ENCODE data around the gene C19orf47. TPM values are rescaled to one million over a fixed set of nuclear protein-coding genes. Genes with fewer than 3 reads are reported as not detected.

C19orf47 gene, protein sequence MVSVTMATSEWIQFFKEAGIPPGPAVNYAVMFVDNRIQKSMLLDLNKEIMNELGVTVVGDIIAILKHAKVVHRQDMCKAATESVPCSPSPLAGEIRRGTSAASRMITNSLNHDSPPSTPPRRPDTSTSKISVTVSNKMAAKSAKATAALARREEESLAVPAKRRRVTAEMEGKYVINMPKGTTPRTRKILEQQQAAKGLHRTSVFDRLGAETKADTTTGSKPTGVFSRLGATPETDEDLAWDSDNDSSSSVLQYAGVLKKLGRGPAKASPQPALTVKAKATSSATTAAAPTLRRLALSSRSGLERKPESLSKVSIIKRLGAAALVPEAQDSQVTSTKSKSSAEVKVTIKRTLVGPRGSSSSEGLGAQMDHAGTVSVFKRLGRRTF
- total RNA-seq, result 10 to 100 TPM; 20.2 to 34.2 TPM

DNA sequence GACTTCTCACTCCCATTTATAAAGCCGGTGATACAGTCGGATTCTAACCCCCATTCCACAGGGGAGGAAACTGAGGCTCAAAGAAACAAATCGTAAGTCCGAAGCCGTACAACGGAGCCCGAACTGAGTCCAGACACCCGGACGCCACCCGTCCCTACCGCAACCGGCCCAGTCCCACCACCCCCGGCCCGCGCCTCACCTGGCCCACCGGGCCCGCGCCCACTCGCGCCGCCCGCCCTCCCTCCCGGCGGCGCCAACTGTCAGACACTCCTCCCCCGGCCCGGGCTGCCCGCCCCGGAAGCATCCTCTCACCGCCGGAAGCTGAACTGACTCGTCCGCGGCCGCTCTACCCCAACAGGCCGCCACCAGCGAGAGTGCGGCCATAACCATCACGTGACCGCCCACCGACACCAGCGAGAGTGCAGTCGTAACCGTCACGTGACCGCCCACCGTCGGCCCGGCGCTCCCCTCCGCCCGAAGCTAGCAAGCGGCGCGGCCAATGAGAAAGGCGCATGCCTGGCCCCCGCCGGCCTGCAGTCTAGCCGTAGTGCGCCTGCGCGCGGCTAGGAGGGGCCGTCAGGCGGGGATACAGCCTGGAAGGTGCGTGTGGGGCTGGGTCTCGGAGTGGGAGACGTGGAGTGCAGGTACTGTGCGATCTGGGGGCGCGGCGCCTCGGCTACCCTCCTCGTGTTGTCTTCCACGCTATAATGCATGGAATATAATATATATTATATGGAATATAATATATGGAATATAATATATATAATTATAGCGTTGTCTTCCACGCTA, at the start of gene C19orf47, which contains the start of gene PLD3:
TSS of gene C19orf47 (minus strand) at position 273 of the 789 bp plus-strand sequence. CDS start 6,540 bp downstream, outside the sequence.
TSS of gene PLD3 (plus strand) at position 571 of the 789 bp plus-strand sequence. CDS start 17,789 bp downstream, outside the sequence.
- TF ChIP-seq, protein P1, sequence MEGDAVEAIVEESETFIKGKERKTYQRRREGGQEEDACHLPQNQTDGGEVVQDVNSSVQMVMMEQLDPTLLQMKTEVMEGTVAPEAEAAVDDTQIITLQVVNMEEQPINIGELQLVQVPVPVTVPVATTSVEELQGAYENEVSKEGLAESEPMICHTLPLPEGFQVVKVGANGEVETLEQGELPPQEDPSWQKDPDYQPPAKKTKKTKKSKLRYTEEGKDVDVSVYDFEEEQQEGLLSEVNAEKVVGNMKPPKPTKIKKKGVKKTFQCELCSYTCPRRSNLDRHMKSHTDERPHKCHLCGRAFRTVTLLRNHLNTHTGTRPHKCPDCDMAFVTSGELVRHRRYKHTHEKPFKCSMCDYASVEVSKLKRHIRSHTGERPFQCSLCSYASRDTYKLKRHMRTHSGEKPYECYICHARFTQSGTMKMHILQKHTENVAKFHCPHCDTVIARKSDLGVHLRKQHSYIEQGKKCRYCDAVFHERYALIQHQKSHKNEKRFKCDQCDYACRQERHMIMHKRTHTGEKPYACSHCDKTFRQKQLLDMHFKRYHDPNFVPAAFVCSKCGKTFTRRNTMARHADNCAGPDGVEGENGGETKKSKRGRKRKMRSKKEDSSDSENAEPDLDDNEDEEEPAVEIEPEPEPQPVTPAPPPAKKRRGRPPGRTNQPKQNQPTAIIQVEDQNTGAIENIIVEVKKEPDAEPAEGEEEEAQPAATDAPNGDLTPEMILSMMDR (IDR thresholded peaks at IDR 0.05), result no peak
- ATAC-seq (ENCODE audit: insufficient number of reproducible peaks, low FRiP score, low read depth) (peak; percentile 87), DNase-seq (ENCODE audit: low spot score) (peak; percentile 97)
- Histone ChIP-seq H3K27me3 (replicated peaks; ENCODE audit: insufficient read depth) (no peaks in the 10 kb centered on the region), H3K36me3 (no peaks in the 10 kb centered on the region), H3K27ac (peak within 1 kb of the TSS; percentile 38 to 67), H3K4me3 (peak within 1 kb of the TSS; percentile 89), H3K9me3 (no peaks in the 10 kb centered on the region), H3K4me1 (ENCODE audit: control insufficient read depth in 1 of 2, low read depth in 2 of 2) (peaks cover 12 to 28% of the 10 kb centered on the region in 2 donors)

DNA sequence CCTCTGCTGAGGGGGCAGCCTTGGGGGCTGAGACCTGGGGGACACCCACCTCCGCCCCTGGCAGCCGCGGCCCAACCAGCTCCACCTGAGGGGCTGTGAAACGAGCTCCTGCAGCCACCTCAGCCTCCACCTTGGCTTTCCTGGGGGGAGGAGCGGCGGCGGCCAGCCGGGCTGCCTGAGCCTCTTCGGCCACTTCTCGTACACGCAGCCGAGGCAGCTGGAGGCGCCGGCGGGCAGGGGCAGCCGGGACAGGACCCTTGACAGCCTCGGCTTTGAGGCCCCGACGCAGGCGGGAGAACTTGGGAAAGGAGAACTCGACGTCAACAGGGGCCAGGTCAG, 49.3 kb upstream of the C19orf47 start:
- H3K27me3 ChIP-seq (replicated peaks; ENCODE audit: insufficient read depth), result no peaks in the 10 kb centered on the region
- ATAC-seq (ENCODE audit: insufficient number of reproducible peaks, low FRiP score, low read depth), result no peak
- no peaks in the 10 kb centered on the region for H3K9me3 ChIP-seq
- DNase-seq (ENCODE audit: low spot score), result no peak
- TF ChIP-seq, protein P1 (IDR thresholded peaks at IDR 0.05), result no peak
- H3K27ac ChIP-seq, result no peak overlapping the region
- H3K4me1 ChIP-seq (ENCODE audit: control insufficient read depth in 1 of 2, low read depth in 2 of 2), result no peaks in the 10 kb centered on the region
- H3K36me3 ChIP-seq, result no peaks in the 10 kb centered on the region
- no peak overlapping the region for H3K4me3 ChIP-seq

DNA sequence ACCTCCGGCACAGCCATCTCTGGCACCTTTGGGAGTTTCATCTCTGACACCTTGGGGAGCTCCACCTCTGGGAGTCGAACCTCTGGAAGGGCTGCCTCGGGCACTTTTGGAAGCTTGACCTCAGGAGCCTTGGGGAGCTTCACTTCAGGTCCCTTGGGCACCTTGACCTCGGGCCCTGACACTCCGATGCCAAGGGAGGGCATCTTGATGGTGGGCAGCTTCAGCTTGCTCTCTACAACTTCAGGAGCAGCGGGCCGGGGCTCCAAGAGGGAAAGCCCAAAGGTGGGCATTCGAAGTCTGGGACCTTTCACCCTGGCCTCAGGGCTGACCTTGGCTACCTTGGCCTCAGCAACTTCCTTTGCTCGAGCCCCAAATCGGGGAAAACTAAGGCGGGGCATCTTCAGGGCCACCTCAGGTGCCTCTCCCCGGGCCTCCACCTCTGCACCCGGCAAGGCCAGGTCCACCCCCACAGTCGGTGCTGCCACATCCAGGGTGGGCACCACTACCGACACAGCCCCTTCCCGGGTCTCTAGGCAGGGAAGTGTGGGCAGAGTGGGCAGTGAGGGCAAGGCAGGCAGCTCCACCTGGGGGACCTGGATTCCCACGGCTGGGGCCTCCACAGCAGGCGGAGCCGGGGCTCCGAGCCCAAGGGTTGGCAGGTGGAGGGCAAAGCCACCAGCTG, 48.8 kb upstream of the C19orf47 start:
- no peaks in the 10 kb centered on the region for H3K36me3 ChIP-seq
- no peak for ATAC-seq (ENCODE audit: insufficient number of reproducible peaks, low FRiP score, low read depth)

DNA sequence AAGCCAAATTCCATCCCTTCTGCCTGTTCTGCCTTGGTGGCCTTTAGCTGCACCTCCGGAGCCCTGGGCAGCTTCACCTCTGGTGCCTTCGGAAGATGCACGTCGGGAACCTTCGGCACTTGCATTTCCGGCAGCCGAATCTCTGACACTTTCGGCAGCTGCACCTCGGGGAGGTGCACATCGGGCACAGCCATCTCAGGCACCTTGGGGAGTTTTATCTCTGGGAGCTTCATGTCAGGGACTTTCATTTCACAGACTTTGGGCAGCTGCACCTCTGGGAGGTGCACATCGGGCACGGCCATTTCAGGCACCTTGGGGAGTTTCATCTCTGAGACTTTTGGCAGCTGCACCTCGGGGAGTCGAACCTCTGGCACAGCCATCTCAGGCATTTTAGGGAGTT, 47.8 kb upstream of the C19orf47 start:
- no peak for ATAC-seq (ENCODE audit: insufficient number of reproducible peaks, low FRiP score, low read depth)

More for the DNA sequence above, 48.8 kb upstream of the C19orf47 start:
- Histone ChIP-seq H3K4me3 (no peak overlapping the region), H3K27ac (no peak overlapping the region), H3K9me3 (no peaks in the 10 kb centered on the region), H3K4me1 (ENCODE audit: control insufficient read depth in 1 of 2, low read depth in 2 of 2) (no peaks in the 10 kb centered on the region), H3K27me3 (replicated peaks; ENCODE audit: insufficient read depth) (no peaks in the 10 kb centered on the region)
- TF ChIP-seq, protein P1 (IDR thresholded peaks at IDR 0.05), result no peak
- no peak for DNase-seq (ENCODE audit: low spot score)

More for the DNA sequence above, 47.8 kb upstream of the C19orf47 start:
- TF ChIP-seq, protein P1 (IDR thresholded peaks at IDR 0.05), result no peak
- no peaks in the 10 kb centered on the region for H3K36me3 ChIP-seq
- no peaks in the 10 kb centered on the region for H3K9me3 ChIP-seq
- no peaks in the 10 kb centered on the region for H3K27me3 ChIP-seq (replicated peaks; ENCODE audit: insufficient read depth)
- no peak overlapping the region for H3K27ac ChIP-seq
- H3K4me1 ChIP-seq (ENCODE audit: control insufficient read depth in 1 of 2, low read depth in 2 of 2), result no peaks in the 10 kb centered on the region
- no peak overlapping the region for H3K4me3 ChIP-seq
- no peak for DNase-seq (ENCODE audit: low spot score)

Measured in thoracic aorta (tissue), 2 donors.